Suprapubic skin (tissue), 3 donors: ENCODE data around the gene DPEP1.

Experiments
- CTCF ChIP-seq, 2 donors: fragments of 200-600 bp in 1 of 2; fragments of 450-650 bp in 1 of 2; sonication (generic) in 1 of 2; IDR thresholded peaks; one replicate each; pipeline ENCODE4 v1.5.1; 2016 to 2019; ENCODE audit warnings: antibody characterized with exemption in 2 of 2, mild to moderate bottlenecking in 1 of 2, moderate library complexity in 1 of 2
- POLR2A ChIP-seq, 2 donors: fragments of 450-650 bp; IDR thresholded peaks; one replicate each; pipeline ENCODE4 v1.6.1; 2017; ENCODE audit warnings: antibody characterized with exemption in 2 of 2, mild to moderate bottlenecking in 2 of 2, moderate library complexity in 2 of 2

- TF ChIP-seq CTCF (IDR thresholded peaks at IDR 0.05): no peak
- no peak for TF ChIP-seq POLR2A (IDR thresholded peaks at IDR 0.05)
Observed at GRCh38 chr16:89639385-89639784, 25.9 kb downstream of the DPEP1 start.
